MM.1S (cell line): ENCODE data around the gene ANKRD2.
A peak's percentile ranks its signal among the peaks of the same experiment; 100 is the strongest.
"Not testable (repeated sequence)": the region's sequence is repeated elsewhere in the genome, so short reads cannot be mapped to it uniquely, and the experiment has no call there.

Source experiments
- DNase-seq: peaks from one replicate; pipeline ENCODE4 v3.0.0-alpha.2; 2015
- H2AFZ ChIP-seq: fragments of 300-600 bp; sonication (generic); 2 replicates; pipeline ENCODE4 v1.6.0; 2016; ENCODE audit warnings: antibody characterized with exemption, low read length
- H3F3A ChIP-seq: fragments of 300-600 bp; sonication (generic); 2 replicates; pipeline ENCODE4 v1.6.1; 2016; ENCODE audit warnings: mild to moderate bottlenecking, antibody characterized with exemption, low read length, moderate library complexity, mixed read lengths; ENCODE audit not compliant: insufficient read depth
- H3K27ac ChIP-seq: fragments of 300-600 bp; sonication (generic); 2 replicates; pipeline ENCODE4 v1.5.1; 2016; ENCODE audit warnings: mild to moderate bottlenecking, low read length
- H3K27me3 ChIP-seq: fragments of 300-600 bp; sonication (generic); replicated peaks from 2 replicates; pipeline ENCODE4 v1.6.0; 2016; ENCODE audit warnings: low read length; ENCODE audit not compliant: insufficient read depth
- H3K36me3 ChIP-seq: fragments of 300-600 bp; sonication (generic); replicated peaks from 2 replicates; pipeline ENCODE4 v1.6.1; 2016; ENCODE audit warnings: mild to moderate bottlenecking, low read length, mixed read lengths; ENCODE audit not compliant: insufficient read depth
- H3K4me1 ChIP-seq: fragments of 300-600 bp; sonication (generic); 2 replicates; pipeline ENCODE4 v1.6.1; 2016; ENCODE audit warnings: low read length, mixed read lengths
- H3K4me2 ChIP-seq: fragments of 300-600 bp; sonication (generic); 2 replicates; pipeline ENCODE4 v1.6.0; 2016; ENCODE audit warnings: low read depth, low read length
- H3K4me3 ChIP-seq: fragments of 300-600 bp; sonication (generic); 2 replicates; pipeline ENCODE4 v1.5.1; 2016; ENCODE audit warnings: low read length, mixed read lengths
- H3K79me2 ChIP-seq: fragments of 300-600 bp; sonication (generic); 2 replicates; pipeline ENCODE4 v1.6.1; 2016; ENCODE audit warnings: mixed run types, low read length, mixed read lengths
- H3K9ac ChIP-seq: fragments of 300-600 bp; sonication (generic); 2 replicates; pipeline ENCODE4 v1.6.1; 2016; ENCODE audit warnings: low read length, mixed read lengths
- H3K9me2 ChIP-seq: fragments of 300-600 bp; sonication (generic); replicated peaks from 2 replicates; pipeline ENCODE4 v1.6.1; 2016; ENCODE audit warnings: mild to moderate bottlenecking, low read length, mixed read lengths; ENCODE audit not compliant: insufficient read depth
- H3K9me3 ChIP-seq: fragments of 300-600 bp; sonication (generic); replicated peaks from 2 replicates; pipeline ENCODE4 v1.6.1; 2016; ENCODE audit warnings: mild to moderate bottlenecking, low read length, mixed read lengths; ENCODE audit not compliant: insufficient read depth
- H4K20me1 ChIP-seq: fragments of 300-600 bp; sonication (generic); 2 replicates; pipeline ENCODE4 v1.6.1; 2016; ENCODE audit warnings: mild to moderate bottlenecking, low read length, moderate library complexity, mixed read lengths; ENCODE audit not compliant: insufficient read depth
- EZH2 ChIP-seq: fragments of 300-600 bp; sonication (generic); optimal IDR thresholded peaks from 2 replicates; pipeline ENCODE3; 2017; ENCODE audit warnings: low read depth, mild to moderate bottlenecking, antibody characterized with exemption, low read length, mixed read lengths
- EZH2phosphoT487 ChIP-seq: fragments of 300-600 bp; sonication (generic); IDR thresholded peaks from 2 replicates; pipeline ENCODE4 v1.6.1; 2018; ENCODE audit warnings: antibody characterized with exemption, low read length
- TF ChIP-seq, protein P1 (sequence below): fragments of 300-600 bp; sonication (generic); IDR thresholded peaks from 2 replicates; pipeline ENCODE4 v1.5.1; 2016; ENCODE audit warnings: antibody characterized with exemption, low read length, mixed read lengths

Gene ANKRD2

DNA sequence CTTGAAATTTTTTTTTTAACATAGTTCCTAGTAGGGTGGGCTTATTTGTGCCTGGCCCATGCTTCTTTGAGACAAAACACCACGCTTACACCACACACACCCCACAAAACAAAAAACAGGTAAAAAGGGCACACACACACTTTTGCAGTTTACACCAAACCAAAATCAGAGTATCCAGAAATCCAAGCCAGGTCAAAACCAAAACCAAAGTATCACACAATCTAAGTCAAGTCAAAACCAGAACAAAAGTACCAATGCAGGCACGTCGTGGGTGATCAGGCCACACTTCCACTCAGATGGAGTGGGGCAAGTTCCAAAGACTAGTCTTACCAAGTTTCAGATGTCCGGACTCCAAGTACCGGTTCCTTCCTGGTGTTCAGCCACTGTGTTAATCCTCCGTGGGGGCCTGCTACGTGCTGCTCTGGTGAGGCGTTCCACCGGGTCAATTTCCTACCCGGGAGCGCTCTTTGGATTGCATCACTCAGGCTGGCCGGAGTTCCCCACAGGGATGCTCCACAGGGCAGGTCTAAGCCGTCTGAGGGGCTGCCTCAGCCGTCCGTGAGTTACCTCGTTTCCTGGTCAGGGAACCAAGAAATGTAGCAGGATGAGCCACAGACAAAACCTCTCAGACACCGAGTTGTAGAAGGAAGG lies 11.7 kb upstream of the ANKRD2 start:
- not testable (repeated sequence) for H3K4me1 ChIP-seq, DNase-seq, H3K27me3 ChIP-seq, H3K9me2 ChIP-seq, H2AFZ ChIP-seq, H3K9me3 ChIP-seq, H4K20me1 ChIP-seq, H3K36me3 ChIP-seq, H3F3A ChIP-seq, H3K79me2 ChIP-seq, H3K9ac ChIP-seq, H3K4me3 ChIP-seq, H3K27ac ChIP-seq
- H3K4me2 ChIP-seq: 0 out of 2 replicates have a peak overlapping the region, but pooled peaks have one; percentile 12

DNA sequence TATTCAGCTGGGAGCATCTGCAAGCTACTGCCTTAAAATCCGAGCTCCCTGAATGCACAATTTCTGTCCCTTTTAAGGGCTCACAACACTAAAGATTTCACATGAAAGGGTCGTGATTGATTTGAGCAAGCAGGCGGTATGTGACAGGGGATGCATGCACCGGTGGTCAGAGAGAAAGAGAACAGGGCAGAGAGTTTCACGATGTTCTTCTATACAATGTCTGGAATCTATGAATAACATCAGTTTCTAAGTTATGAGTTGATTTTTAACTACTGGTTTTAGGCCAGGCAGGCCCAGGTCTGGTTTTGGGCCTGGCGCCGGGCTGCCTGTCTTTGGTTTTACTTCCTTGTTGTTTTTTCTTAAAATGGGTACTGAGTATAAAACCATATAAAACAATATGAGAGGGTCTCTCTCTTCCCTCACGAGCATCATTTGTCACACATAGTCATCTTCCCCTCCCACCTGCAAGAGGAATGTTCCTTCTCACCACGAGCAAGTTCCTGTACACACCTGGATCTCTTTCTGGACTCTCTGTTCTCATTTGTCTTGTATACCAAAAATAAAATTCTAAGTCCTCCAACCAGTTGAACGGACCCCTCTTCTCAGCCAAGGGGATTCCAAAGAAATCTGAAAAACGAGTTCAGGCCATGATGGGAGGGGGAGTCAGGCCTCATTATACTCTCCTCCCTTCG lies 11.0 kb upstream of the ANKRD2 start:
- not testable (repeated sequence) for H3K4me2 ChIP-seq, H3K9me3 ChIP-seq, H2AFZ ChIP-seq, H3K4me3 ChIP-seq, H3K9me2 ChIP-seq, H4K20me1 ChIP-seq, H3K79me2 ChIP-seq, H3K9ac ChIP-seq, DNase-seq, H3K36me3 ChIP-seq, H3K4me1 ChIP-seq, H3K27me3 ChIP-seq, H3F3A ChIP-seq, H3K27ac ChIP-seq

DNA sequence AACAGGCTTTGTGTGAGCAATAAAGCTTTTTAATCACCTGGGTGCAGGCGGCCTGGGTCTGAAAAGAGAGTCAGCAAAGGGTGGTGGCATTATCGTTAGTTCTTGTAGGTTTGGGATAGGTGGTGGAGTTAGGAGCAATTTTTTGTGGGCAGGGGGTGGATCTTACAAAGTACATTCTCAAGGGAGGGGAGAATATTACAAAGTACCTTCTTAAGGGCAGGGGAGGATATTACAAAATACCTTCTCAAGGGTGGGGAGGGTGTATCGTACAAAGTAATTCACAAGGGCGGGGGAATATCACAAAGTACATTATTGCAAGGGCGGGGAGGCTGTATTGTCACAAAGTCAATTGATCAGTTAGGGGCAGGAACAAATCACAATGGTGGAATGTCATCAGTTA lies 10.2 kb upstream of the ANKRD2 start:
- H2AFZ ChIP-seq, H3K27me3 ChIP-seq, H3K79me2 ChIP-seq, H4K20me1 ChIP-seq, H3K9ac ChIP-seq, H3K4me3 ChIP-seq, DNase-seq, H3K9me3 ChIP-seq, H3K4me1 ChIP-seq, H3K9me2 ChIP-seq, H3K27ac ChIP-seq, H3K36me3 ChIP-seq, H3K4me2 ChIP-seq, H3F3A ChIP-seq: not testable (repeated sequence)

DNA sequence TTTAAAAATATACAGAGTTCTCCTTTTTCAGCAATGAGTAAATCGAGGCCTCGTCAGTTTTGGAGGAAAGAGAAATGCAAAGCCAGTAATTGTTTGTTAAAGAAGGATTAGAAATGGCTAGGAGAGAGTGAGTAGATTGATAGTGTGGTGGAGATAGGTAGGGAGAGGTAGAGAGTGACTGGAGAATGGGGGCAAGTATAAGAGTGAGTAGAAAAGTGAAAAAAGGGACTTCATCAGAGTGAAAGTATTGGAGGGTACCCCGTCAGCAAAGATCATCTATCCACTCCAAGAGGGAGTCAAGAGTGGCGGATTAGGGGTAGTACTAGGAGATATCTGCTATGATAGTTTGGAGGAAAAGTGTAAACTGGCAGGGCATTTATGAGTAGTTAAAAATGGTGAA lies 9.2 kb upstream of the ANKRD2 start:
- Histone ChIP-seq H4K20me1 (no peaks in the 10 kb centered on the region), H3F3A (no peaks in the 10 kb centered on the region), H3K4me1 (no peaks in the 10 kb centered on the region), H3K27ac (no peak overlapping the region), H2AFZ (no peak overlapping the region), H3K9me2 (no peaks in the 10 kb centered on the region), H3K79me2 (no peaks in the 10 kb centered on the region), H3K9ac (no peak overlapping the region), H3K4me2 (no peak overlapping the region), H3K27me3 (no peaks in the 10 kb centered on the region), H3K4me3 (no peak overlapping the region), H3K9me3 (no peaks in the 10 kb centered on the region), H3K36me3 (no peaks in the 10 kb centered on the region)
- no peak for TF ChIP-seq EZH2phosphoT487
- TF ChIP-seq, protein P1, sequence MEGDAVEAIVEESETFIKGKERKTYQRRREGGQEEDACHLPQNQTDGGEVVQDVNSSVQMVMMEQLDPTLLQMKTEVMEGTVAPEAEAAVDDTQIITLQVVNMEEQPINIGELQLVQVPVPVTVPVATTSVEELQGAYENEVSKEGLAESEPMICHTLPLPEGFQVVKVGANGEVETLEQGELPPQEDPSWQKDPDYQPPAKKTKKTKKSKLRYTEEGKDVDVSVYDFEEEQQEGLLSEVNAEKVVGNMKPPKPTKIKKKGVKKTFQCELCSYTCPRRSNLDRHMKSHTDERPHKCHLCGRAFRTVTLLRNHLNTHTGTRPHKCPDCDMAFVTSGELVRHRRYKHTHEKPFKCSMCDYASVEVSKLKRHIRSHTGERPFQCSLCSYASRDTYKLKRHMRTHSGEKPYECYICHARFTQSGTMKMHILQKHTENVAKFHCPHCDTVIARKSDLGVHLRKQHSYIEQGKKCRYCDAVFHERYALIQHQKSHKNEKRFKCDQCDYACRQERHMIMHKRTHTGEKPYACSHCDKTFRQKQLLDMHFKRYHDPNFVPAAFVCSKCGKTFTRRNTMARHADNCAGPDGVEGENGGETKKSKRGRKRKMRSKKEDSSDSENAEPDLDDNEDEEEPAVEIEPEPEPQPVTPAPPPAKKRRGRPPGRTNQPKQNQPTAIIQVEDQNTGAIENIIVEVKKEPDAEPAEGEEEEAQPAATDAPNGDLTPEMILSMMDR: no peak
- TF ChIP-seq EZH2: no peak
- DNase-seq: no peak

DNA sequence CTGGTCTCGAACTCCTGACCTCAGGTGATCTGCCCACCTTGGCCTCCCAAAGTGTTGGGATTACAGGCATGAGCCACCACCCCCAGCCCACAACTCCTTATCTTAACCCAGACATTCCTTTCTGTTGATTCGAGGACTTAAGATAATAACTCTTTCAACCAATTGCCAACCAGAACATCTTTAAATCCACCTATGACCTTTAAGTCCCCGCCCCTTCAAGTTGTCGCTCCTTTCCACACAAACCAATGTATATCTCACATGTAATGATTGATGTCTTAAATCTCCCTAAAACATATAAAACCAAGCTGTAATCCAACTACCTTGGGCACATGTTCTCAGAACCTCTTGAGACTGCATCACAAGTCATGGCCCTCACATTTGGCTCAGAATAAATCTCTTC lies 7.8 kb upstream of the ANKRD2 start:
- H3K4me3 ChIP-seq: no peak overlapping the region
- H3K4me1 ChIP-seq: no peaks in the 10 kb centered on the region
- H3F3A ChIP-seq: no peaks in the 10 kb centered on the region
- H3K9ac ChIP-seq: no peak overlapping the region
- no peaks in the 10 kb centered on the region for H3K27me3 ChIP-seq
- H3K36me3 ChIP-seq: no peaks in the 10 kb centered on the region
- no peaks in the 10 kb centered on the region for H3K9me3 ChIP-seq
- H3K4me2 ChIP-seq: no peak overlapping the region
- H3K9me2 ChIP-seq: no peaks in the 10 kb centered on the region
- no peaks in the 10 kb centered on the region for H4K20me1 ChIP-seq
- DNase-seq: no peak
- H3K79me2 ChIP-seq: no peaks in the 10 kb centered on the region
- no peak overlapping the region for H3K27ac ChIP-seq
- TF ChIP-seq EZH2: no peak
- TF ChIP-seq, protein P1: no peak
- no peak for TF ChIP-seq EZH2phosphoT487
- H2AFZ ChIP-seq: no peak overlapping the region
